Retinal pigment epithelial cell (primary cell): ENCODE measurements around the gene PLAU.
"Not testable (repeated sequence)": the region's sequence is repeated elsewhere in the genome, so short reads cannot be mapped to it uniquely, and the experiment has no call there.

Experiments
- DNase-seq: peaks from one replicate; pipeline ENCODE4 v3.0.0-alpha.2; 2010; ENCODE audit warnings: low read depth
- H3K4me3 ChIP-seq: 2 replicates; pipeline ENCODE4 v1.5.1; 2011; ENCODE audit warnings: mild to moderate bottlenecking, low read length, control low read depth, moderate library complexity
- CTCF ChIP-seq: conservative IDR thresholded peaks from 2 replicates; pipeline ENCODE4 v1.5.1; 2011; ENCODE audit warnings: low read depth, low read length, control low read depth, inconsistent platforms

The PLAU gene

GRCh38 chr10:73915206-73915851 lies 4.4 kb downstream of the PLAU start:
- no peak for TF ChIP-seq CTCF
- H3K4me3 ChIP-seq, result peak overlapping the region; percentile 10
- DNase-seq, result no peak

GRCh38 chr10:73916761-73917470 lies 6.0 kb downstream of the PLAU start:
- H3K4me3 ChIP-seq, result no peak overlapping the region
- DNase-seq, result no peak
- no peak for TF ChIP-seq CTCF

- no peak for TF ChIP-seq CTCF
- H3K4me3 ChIP-seq, result no peak overlapping the region
- DNase-seq, result no peak
These were observed 6.8 kb downstream of the PLAU start for GRCh38 chr10:73917566-73918305.

GRCh38 chr10:73919481-73919880 lies 8.5 kb downstream of the PLAU start:
- not testable (repeated sequence) for DNase-seq, H3K4me3 ChIP-seq

GRCh38 chr10:73920089-73920488 lies 9.2 kb downstream of the PLAU start:
- H3K4me3 ChIP-seq, result no peak overlapping the region
- no peak for TF ChIP-seq CTCF
- no peak for DNase-seq

- TF ChIP-seq CTCF, result no peak
- H3K4me3 ChIP-seq, result no peak overlapping the region
- DNase-seq, result no peak
These were observed 11.3 kb downstream of the PLAU start for GRCh38 chr10:73922007-73922863.

GRCh38 chr10:73922864-73923133 lies 11.9 kb downstream of the PLAU start:
- no peak for DNase-seq
- H3K4me3 ChIP-seq, result no peak overlapping the region
- TF ChIP-seq CTCF, result no peak
